ENCODE results near the gene AIRE. TPM values are rescaled to one million over a fixed set of nuclear protein-coding genes. Genes with fewer than 3 reads are reported as not detected.
"Not testable (repeated sequence)": the region's sequence is repeated elsewhere in the genome, so short reads cannot be mapped to it uniquely, and the experiment has no call there.

Gene AIRE
- total RNA-seq, 1 experiment from 2014 or later, result not detected

- intact Hi-C loops (cut with micrococcal nuclease; ENCODE audit: unreplicated experiment); POLR2A ChIA-PET: not testable (repeated sequence)
Measured at GRCh38 chr21:44249204-44250037, 36.3 kb upstream of the AIRE start.

GRCh38 chr21:44253832-44254710 is 31.6 kb upstream of the AIRE start:
- peaks cover 3% of the 10 kb centered on the region for H3K9me3 Mint-ChIP-seq (ENCODE audit: unreplicated experiment)
- H3K36me3 Mint-ChIP-seq (ENCODE audit: insufficient read depth, unreplicated experiment), result peaks cover 5% of the 10 kb centered on the region
- Histone ChIP-seq H3K9me3 (no peaks in the 10 kb centered on the region), H3K4me1 (no peaks in the 10 kb centered on the region), H3K36me3 (ENCODE audit: control insufficient read depth, insufficient read depth, low read length) (no peaks in the 10 kb centered on the region), H3K4me3 (ENCODE audit: low read depth, low read length) (no peak overlapping the region), H3K27me3 (replicated peaks; ENCODE audit: control insufficient read depth, insufficient read depth, low read length) (no peaks in the 10 kb centered on the region)
- H3K27me3 Mint-ChIP-seq (ENCODE audit: insufficient read depth, unreplicated experiment), result no peaks in the 10 kb centered on the region
- no peak for DNase-seq
- ChIA-PET POLR2A (interaction anchor here (0.7 kb wide), 1 partner anchor 43 kb away, joined by 3 read pairs; no protein-coding TSS in a partner anchor), CTCF (no interaction called here)
- no peak overlapping the region for H3K27ac Mint-ChIP-seq (ENCODE audit: unreplicated experiment)
- H3K4me1 Mint-ChIP-seq (ENCODE audit: low read depth, unreplicated experiment), result no peaks in the 10 kb centered on the region
- intact Hi-C loops (cut with micrococcal nuclease; ENCODE audit: unreplicated experiment), result no loop called here
- BruUV-seq (replicated peaks), result no TSS peak
- H3K4me3 Mint-ChIP-seq (ENCODE audit: unreplicated experiment), result no peak overlapping the region
- no peak for TF ChIP-seq CTCF (IDR thresholded peaks at IDR 0.05; ENCODE audit: insufficient read depth in 1 of 2, low read depth in 1 of 2, low read length in 1 of 2, severe bottlenecking in 1 of 2, unreplicated experiment in 1 of 2)

More at GRCh38 chr21:44249204-44250037, 36.3 kb upstream of the AIRE start:
- CTCF ChIA-PET; H3K27me3 Mint-ChIP-seq (ENCODE audit: insufficient read depth, unreplicated experiment); H3K36me3 ChIP-seq (ENCODE audit: control insufficient read depth, insufficient read depth, low read length); H3K27ac Mint-ChIP-seq (ENCODE audit: unreplicated experiment); H3K9me3 Mint-ChIP-seq (ENCODE audit: unreplicated experiment); H3K4me3 Mint-ChIP-seq (ENCODE audit: unreplicated experiment); DNase-seq; H3K27me3 ChIP-seq (replicated peaks; ENCODE audit: control insufficient read depth, insufficient read depth, low read length); H3K36me3 Mint-ChIP-seq (ENCODE audit: insufficient read depth, unreplicated experiment); H3K4me1 Mint-ChIP-seq (ENCODE audit: low read depth, unreplicated experiment); H3K4me1 ChIP-seq; H3K4me3 ChIP-seq (ENCODE audit: low read depth, low read length); H3K9me3 ChIP-seq; BruUV-seq (replicated peaks): not testable (repeated sequence)

DNA sequence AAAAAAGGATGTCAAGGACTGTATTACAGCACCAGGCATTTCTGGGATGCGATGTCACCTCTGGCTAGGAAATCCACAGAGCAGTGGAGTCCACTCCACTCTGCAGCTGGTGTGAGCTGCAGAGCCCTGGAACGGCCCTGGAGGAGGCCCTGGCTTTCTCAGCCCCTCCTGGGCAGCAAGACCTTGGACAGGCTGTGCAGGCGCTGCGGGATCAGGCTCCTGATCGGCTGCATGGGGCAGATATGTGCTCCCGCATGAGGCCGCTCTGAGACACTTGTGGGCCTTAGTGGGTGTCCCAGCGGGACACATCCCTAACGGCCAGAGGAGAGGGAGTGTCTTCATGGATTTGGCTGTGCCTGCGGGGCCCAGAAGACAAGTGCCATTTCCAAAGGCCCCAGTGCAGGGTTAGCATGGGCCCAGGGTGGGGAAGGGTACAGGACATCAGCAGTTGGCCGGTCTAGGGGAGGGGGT is 30.1 kb upstream of the AIRE start:
- ChIA-PET CTCF (no interaction called here), POLR2A (no interaction called here)
- no TSS peak for BruUV-seq (replicated peaks)
- no peak overlapping the region for H3K4me3 Mint-ChIP-seq (ENCODE audit: unreplicated experiment)
- intact Hi-C loops (cut with micrococcal nuclease; ENCODE audit: unreplicated experiment), result no loop called here
- peak in 1 of 2 experiments; percentile 27 for DNase-seq
- H3K36me3 Mint-ChIP-seq (ENCODE audit: insufficient read depth, unreplicated experiment), result peaks cover 5% of the 10 kb centered on the region
- H3K27ac Mint-ChIP-seq (ENCODE audit: unreplicated experiment), result no peak overlapping the region
- Histone ChIP-seq H3K36me3 (ENCODE audit: control insufficient read depth, insufficient read depth, low read length) (no peaks in the 10 kb centered on the region), H3K4me1 (no peaks in the 10 kb centered on the region), H3K9me3 (0 out of 2 replicates have a peak, but pooled peaks cover 4% of the 10 kb centered on the region), H3K27me3 (replicated peaks; ENCODE audit: control insufficient read depth, insufficient read depth, low read length) (no peaks in the 10 kb centered on the region), H3K4me3 (ENCODE audit: low read depth, low read length) (no peak overlapping the region)
- no peaks in the 10 kb centered on the region for H3K27me3 Mint-ChIP-seq (ENCODE audit: insufficient read depth, unreplicated experiment)
- H3K4me1 Mint-ChIP-seq (ENCODE audit: low read depth, unreplicated experiment), result no peaks in the 10 kb centered on the region
- peaks cover 18% of the 10 kb centered on the region for H3K9me3 Mint-ChIP-seq (ENCODE audit: unreplicated experiment)
- TF ChIP-seq CTCF (IDR thresholded peaks at IDR 0.05; ENCODE audit: insufficient read depth in 1 of 2, low read depth in 1 of 2, low read length in 1 of 2, severe bottlenecking in 1 of 2, unreplicated experiment in 1 of 2), result no peak
